A549 (cell line): ENCODE measurements around the gene CXCL5.

Source experiments
- CBX8 ChIP-seq: fragments of 200-600 bp; sonication (generic); IDR thresholded peaks from 2 replicates; pipeline ENCODE4 v1.6.1; 2016
- EP300 ChIP-seq, 2 experiments: fragments of >200 bp; sonication (Bioruptor Twin); formaldehyde crosslinking; IDR thresholded peaks; 2 replicates in 1 of 2; 3 replicates in 1 of 2; pipeline ENCODE4 v1.6.1; 2016 to 2017
- ESRRA ChIP-seq: fragments of 150-350 bp; IDR thresholded peaks from 2 replicates; pipeline ENCODE4 v1.6.1; 2014; ENCODE audit warnings: mild to moderate bottlenecking, low read length, borderline replicate concordance
- PBX3 ChIP-seq: IDR thresholded peaks from 2 replicates; pipeline ENCODE4 v1.6.1; 2012
- RAD21 ChIP-seq, 2 experiments: fragments of >200 bp in 1 of 2; sonication (Bioruptor Twin) in 1 of 2; formaldehyde crosslinking in 1 of 2; IDR thresholded peaks in 1 of 2; conservative IDR thresholded peaks in 1 of 2; 2 replicates in 1 of 2; 3 replicates in 1 of 2; pipeline ENCODE4 v1.6.1; 2012 to 2018; ENCODE audit warnings: inconsistent platforms in 1 of 2
- REST ChIP-seq: fragments of 200-600 bp; sonication (generic); IDR thresholded peaks from 2 replicates; pipeline ENCODE4 v1.6.1; 2016; ENCODE audit warnings: antibody characterized with exemption, mild to moderate bottlenecking, moderate library complexity

GRCh38 chr4:73976217-73976616 is 22.3 kb downstream of the CXCL5 start:
- TF ChIP-seq ESRRA: no peak
- TF ChIP-seq RAD21 (conservative IDR thresholded peaks at IDR 0.05 in 1 of 2, IDR thresholded peaks at IDR 0.05 in 1 of 2): no peak
- no peak for TF ChIP-seq REST
- no peak for TF ChIP-seq EP300 (IDR thresholded peaks at IDR 0.05)
- no peak for TF ChIP-seq PBX3
- TF ChIP-seq CBX8: no peak
